ENCODE data around the gene THSD4. TPM values are rescaled to one million over a fixed set of nuclear protein-coding genes. Genes with fewer than 3 reads are reported as not detected.
A peak's percentile ranks its signal among the peaks of the same experiment; 100 is the strongest.

THSD4 gene
- polyA plus RNA-seq, 1 experiment = 45.8 TPM

GRCh38 chr15:71705151-71705550 is 589.9 kb downstream of the THSD4 start:
- POLR2A ChIA-PET = no interaction called here
- no peak overlapping the region for H3K27ac ChIP-seq (ENCODE audit: low read depth, low read length)
- H3K27me3 ChIP-seq (ENCODE audit: control insufficient read depth, insufficient read depth, low read length) = no peaks in the 10 kb centered on the region
- no peaks in the 10 kb centered on the region for H3K9me3 ChIP-seq (ENCODE audit: control insufficient read depth, insufficient read depth, low read length)
- CTCF ChIA-PET = no interaction called here
- TF ChIP-seq CTCF (IDR thresholded peaks at IDR 0.05; ENCODE audit: low read depth, low read length) = no peak
- DNase-seq (ENCODE audit: low read depth, low spot score) = no peak
- H3K4me3 ChIP-seq (ENCODE audit: low read depth, low read length) = no peak overlapping the region

- ChIA-PET CTCF (interaction anchor here (0.8 to 2.0 kb wide), 3 partner anchors 8 to 94 kb away, joined by 3 to 10 read pairs (median 3); no protein-coding TSS in a partner anchor), POLR2A (interaction anchor here (1.2 to 1.4 kb wide), 2 partner anchors 15 to 32 kb away, joined by 3 to 5 read pairs; no protein-coding TSS in a partner anchor)
- no peaks in the 10 kb centered on the region for H3K9me3 ChIP-seq (ENCODE audit: control insufficient read depth, insufficient read depth, low read length)
- no peak overlapping the region for H3K4me3 ChIP-seq (ENCODE audit: low read depth, low read length)
- peak overlapping the region; percentile 13 for H3K27ac ChIP-seq (ENCODE audit: low read depth, low read length)
- no peak for TF ChIP-seq CTCF (IDR thresholded peaks at IDR 0.05; ENCODE audit: low read depth, low read length)
- DNase-seq (ENCODE audit: low read depth, low spot score) = no peak
- H3K27me3 ChIP-seq (ENCODE audit: control insufficient read depth, insufficient read depth, low read length) = no peaks in the 10 kb centered on the region
These were observed 591.4 kb downstream of the THSD4 start for GRCh38 chr15:71706461-71707229.

GRCh38 chr15:71707230-71708050 is 592.2 kb downstream of the THSD4 start:
- Histone ChIP-seq H3K9me3 (ENCODE audit: control insufficient read depth, insufficient read depth, low read length) (no peaks in the 10 kb centered on the region), H3K4me3 (ENCODE audit: low read depth, low read length) (no peak overlapping the region), H3K27ac (ENCODE audit: low read depth, low read length) (no peak overlapping the region), H3K27me3 (ENCODE audit: control insufficient read depth, insufficient read depth, low read length) (no peaks in the 10 kb centered on the region)
- TF ChIP-seq CTCF (IDR thresholded peaks at IDR 0.05; ENCODE audit: low read depth, low read length) = no peak
- CTCF ChIA-PET = interaction anchor here (0.8 to 2.0 kb wide), 4 partner anchors 9 to 93 kb away, joined by 3 to 10 read pairs (median 3); no protein-coding TSS in a partner anchor
- no peak for DNase-seq (ENCODE audit: low read depth, low spot score)
- POLR2A ChIA-PET = interaction anchor here (1.2 to 1.4 kb wide), 2 partner anchors 15 to 33 kb away, joined by 3 to 5 read pairs; no protein-coding TSS in a partner anchor

- Histone ChIP-seq H3K4me3 (ENCODE audit: low read depth, low read length) (no peak overlapping the region), H3K9me3 (ENCODE audit: control insufficient read depth, insufficient read depth, low read length) (no peaks in the 10 kb centered on the region), H3K27ac (ENCODE audit: low read depth, low read length) (no peak overlapping the region), H3K27me3 (ENCODE audit: control insufficient read depth, insufficient read depth, low read length) (no peaks in the 10 kb centered on the region)
- no peak for TF ChIP-seq CTCF (IDR thresholded peaks at IDR 0.05; ENCODE audit: low read depth, low read length)
- ChIA-PET POLR2A (interaction anchor here (1.2 to 1.4 kb wide), 2 partner anchors 16 to 33 kb away, joined by 3 to 5 read pairs; no protein-coding TSS in a partner anchor), CTCF (interaction anchor here (0.5 to 2.0 kb wide), 4 partner anchors 23 to 469 kb away, joined by 3 to 10 read pairs (median 3); no protein-coding TSS in a partner anchor)
- DNase-seq (ENCODE audit: low read depth, low spot score) = no peak
These were observed 592.8 kb downstream of the THSD4 start for GRCh38 chr15:71708051-71708429.

All from AG04450 (cell line).